ENCODE measurements around the gene NPFF. TPM values are rescaled to one million over a fixed set of nuclear protein-coding genes. Genes with fewer than 3 reads are reported as not detected.

Gene NPFF
- total and polyA plus RNA-seq, 12 donors: not detected

DNA sequence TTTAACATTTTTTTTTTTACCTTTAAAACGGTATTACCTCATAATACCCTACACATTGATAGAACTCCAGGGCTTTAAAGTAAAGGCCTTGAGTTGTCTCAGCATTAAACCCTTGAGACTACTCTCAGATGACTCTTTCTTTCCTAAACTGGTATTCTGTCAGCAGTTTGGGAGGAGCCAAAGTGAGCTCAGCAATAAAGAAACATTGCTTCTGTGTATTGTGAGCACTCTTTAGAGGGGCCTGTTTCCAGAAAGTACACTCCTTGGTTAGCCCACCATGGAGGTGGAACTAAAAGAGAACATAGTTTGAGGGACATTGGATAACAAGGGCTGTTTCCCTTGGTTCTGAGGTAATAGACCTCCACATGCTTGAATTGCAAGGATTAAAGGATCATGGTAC, 28.4 kb downstream of the NPFF start:
- Histone ChIP-seq H3K36me3 (peaks cover 0 to 100% (median 81%) of the 10 kb centered on the region in 9 donors), H3K27ac (peak overlapping the region in 1 of 10 donors; percentile 32), H3K9me3 (no peaks in the 10 kb centered on the region), H3K4me3 (no peak overlapping the region), H3K4me1 (peaks cover 13 to 69% (median 49%) of the 10 kb centered on the region in 9 donors), H3K27me3 (no peaks in the 10 kb centered on the region)
- TF ChIP-seq, protein P1, sequence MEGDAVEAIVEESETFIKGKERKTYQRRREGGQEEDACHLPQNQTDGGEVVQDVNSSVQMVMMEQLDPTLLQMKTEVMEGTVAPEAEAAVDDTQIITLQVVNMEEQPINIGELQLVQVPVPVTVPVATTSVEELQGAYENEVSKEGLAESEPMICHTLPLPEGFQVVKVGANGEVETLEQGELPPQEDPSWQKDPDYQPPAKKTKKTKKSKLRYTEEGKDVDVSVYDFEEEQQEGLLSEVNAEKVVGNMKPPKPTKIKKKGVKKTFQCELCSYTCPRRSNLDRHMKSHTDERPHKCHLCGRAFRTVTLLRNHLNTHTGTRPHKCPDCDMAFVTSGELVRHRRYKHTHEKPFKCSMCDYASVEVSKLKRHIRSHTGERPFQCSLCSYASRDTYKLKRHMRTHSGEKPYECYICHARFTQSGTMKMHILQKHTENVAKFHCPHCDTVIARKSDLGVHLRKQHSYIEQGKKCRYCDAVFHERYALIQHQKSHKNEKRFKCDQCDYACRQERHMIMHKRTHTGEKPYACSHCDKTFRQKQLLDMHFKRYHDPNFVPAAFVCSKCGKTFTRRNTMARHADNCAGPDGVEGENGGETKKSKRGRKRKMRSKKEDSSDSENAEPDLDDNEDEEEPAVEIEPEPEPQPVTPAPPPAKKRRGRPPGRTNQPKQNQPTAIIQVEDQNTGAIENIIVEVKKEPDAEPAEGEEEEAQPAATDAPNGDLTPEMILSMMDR (IDR thresholded peaks at IDR 0.05): no peak
- intact Hi-C loops (cut with DNase I): loop anchor here in 1 of 10 donors (2.0 kb wide), 1 partner anchor 14 kb away; no protein-coding TSS in a partner anchor
- ATAC-seq (no peak), DNase-seq (no peak)
- WGBS, 2 donors: 59 to 60% methylated on average over 1 of the region's 1 CpG

DNA sequence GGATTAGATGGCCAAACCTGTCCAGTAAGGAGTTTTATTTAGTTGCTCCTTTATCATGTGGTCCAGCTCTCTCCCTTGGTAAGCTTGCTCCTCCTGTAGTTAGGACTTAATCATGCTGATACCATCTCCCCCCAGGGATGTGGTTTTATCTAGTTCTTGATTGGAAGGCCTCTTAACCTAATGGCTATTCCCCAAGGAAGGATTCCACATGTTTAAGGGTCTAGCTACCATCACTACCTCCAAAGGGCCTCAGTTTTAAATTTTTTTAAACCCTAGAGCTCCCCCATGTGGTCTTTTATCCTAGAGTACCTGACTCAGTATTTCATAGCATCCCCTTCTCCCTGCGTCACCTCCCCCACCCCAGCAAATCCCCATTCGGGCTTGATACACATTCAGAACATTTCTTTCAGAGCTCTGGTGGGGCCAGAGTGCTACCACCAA, 30.5 kb downstream of the NPFF start:
- Histone ChIP-seq H3K4me3 (no peak overlapping the region), H3K27me3 (no peaks in the 10 kb centered on the region), H3K36me3 (peaks cover 0 to 100% (median 73%) of the 10 kb centered on the region in 9 donors), H3K4me1 (peaks cover 18 to 80% (median 64%) of the 10 kb centered on the region in 9 donors), H3K27ac (peak overlapping the region in 2 of 10 donors; percentile 8 to 38), H3K9me3 (no peaks in the 10 kb centered on the region)
- TF ChIP-seq, protein P1 (IDR thresholded peaks at IDR 0.05): peak in 6 of 9 donors; percentile 24 to 47 (median 39)
- peak in 5 of 8 donors; percentile 26 to 42 (median 40) for ATAC-seq
- intact Hi-C loops (cut with DNase I): no loop called here
- 47 to 67% methylated on average over 2 of the region's 2 CpGs for WGBS, 2 donors
- DNase-seq: no peak

DNA sequence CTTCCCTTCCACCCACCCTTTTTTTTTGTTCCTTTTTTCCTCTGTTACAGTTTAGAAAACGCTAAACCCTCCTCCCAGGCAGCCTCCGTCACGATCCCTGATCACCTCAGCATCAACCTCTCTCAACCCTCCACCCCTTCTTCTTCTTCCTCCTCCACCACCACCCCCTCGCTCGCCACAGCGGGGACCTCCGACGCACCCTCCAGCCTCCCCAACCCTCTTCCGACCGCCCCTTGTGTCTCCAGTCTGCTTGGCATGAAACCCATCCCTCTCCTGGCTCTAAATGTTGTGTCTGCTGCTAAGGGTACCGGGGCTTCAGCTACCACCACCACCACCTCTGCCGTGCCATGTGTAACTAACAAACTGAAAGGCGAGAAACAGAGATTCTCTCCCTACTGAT, 32.5 kb downstream of the NPFF start:
- intact Hi-C loops (cut with DNase I): no loop called here
- Histone ChIP-seq H3K27me3 (no peaks in the 10 kb centered on the region), H3K36me3 (peaks cover 2 to 100% (median 73%) of the 10 kb centered on the region in 9 donors), H3K9me3 (no peaks in the 10 kb centered on the region), H3K27ac (peak overlapping the region in 2 of 10 donors; percentile 2 to 38), H3K4me1 (peaks cover 18 to 91% (median 65%) of the 10 kb centered on the region in 9 donors), H3K4me3 (no peak overlapping the region)
- WGBS, 2 donors: 61 to 71% methylated on average over 13 of the region's 13 CpGs
- ATAC-seq: peak in 2 of 8 donors; percentile 12 to 18
- TF ChIP-seq, protein P1 (IDR thresholded peaks at IDR 0.05): no peak
- no peak for DNase-seq

DNA sequence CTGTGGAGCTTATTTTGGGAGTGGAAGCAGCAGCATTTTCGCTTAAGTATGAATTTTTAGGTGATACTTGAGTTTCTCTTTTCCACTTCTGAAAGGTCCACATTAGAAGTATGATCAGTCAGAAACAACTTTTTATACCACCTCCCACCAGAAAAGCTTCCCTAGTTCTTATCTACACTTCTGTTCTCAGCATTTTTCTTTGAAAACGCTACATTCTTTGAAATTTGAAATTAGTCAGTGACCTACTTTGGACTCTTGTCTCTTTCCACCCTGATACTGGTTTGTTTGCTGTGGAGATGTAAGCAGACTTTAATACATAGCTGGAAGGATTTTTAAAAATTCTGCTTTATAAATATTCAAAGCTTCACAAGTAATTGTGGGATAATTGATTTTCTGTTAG, 33.2 kb downstream of the NPFF start:
- intact Hi-C loops (cut with DNase I): no loop called here
- TF ChIP-seq, protein P1 (IDR thresholded peaks at IDR 0.05): no peak
- peak overlapping the region in 1 of 10 donors; percentile 38 for H3K27ac ChIP-seq
- peaks cover 2 to 100% (median 77%) of the 10 kb centered on the region in 9 donors for H3K36me3 ChIP-seq
- H3K4me3 ChIP-seq: no peak overlapping the region
- DNase-seq: no peak
- no peaks in the 10 kb centered on the region for H3K9me3 ChIP-seq
- no peak for ATAC-seq
- peaks cover 18 to 89% (median 60%) of the 10 kb centered on the region in 9 donors for H3K4me1 ChIP-seq
- H3K27me3 ChIP-seq: no peaks in the 10 kb centered on the region
- WGBS, 2 donors: 71 to 75% methylated on average over 2 of the region's 2 CpGs
